Measurements from ENCODE around the gene TEPSIN.
A peak's percentile ranks its signal among the peaks of the same experiment; 100 is the strongest.

GRCh38 chr17:81254955-81255717, 16.3 kb upstream of the TEPSIN start:
- TF ChIP-seq, protein P1, sequence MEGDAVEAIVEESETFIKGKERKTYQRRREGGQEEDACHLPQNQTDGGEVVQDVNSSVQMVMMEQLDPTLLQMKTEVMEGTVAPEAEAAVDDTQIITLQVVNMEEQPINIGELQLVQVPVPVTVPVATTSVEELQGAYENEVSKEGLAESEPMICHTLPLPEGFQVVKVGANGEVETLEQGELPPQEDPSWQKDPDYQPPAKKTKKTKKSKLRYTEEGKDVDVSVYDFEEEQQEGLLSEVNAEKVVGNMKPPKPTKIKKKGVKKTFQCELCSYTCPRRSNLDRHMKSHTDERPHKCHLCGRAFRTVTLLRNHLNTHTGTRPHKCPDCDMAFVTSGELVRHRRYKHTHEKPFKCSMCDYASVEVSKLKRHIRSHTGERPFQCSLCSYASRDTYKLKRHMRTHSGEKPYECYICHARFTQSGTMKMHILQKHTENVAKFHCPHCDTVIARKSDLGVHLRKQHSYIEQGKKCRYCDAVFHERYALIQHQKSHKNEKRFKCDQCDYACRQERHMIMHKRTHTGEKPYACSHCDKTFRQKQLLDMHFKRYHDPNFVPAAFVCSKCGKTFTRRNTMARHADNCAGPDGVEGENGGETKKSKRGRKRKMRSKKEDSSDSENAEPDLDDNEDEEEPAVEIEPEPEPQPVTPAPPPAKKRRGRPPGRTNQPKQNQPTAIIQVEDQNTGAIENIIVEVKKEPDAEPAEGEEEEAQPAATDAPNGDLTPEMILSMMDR (IDR thresholded peaks at IDR 0.05) = peak in 5 of 6 experiments; percentile 39 to 54 (median 44)
- peak in 1 of 4 donors; percentile 8 for TF ChIP-seq POLR2A (IDR thresholded peaks at IDR 0.05)

Measured in esophagus squamous epithelium (tissue), 4 donors.